ENCODE results near the gene RIPPLY3. TPM values are rescaled to one million over a fixed set of nuclear protein-coding genes. Genes with fewer than 3 reads are reported as not detected.

Gene RIPPLY3
- total RNA-seq, 4 donors from 2014 or later = not detected

DNA sequence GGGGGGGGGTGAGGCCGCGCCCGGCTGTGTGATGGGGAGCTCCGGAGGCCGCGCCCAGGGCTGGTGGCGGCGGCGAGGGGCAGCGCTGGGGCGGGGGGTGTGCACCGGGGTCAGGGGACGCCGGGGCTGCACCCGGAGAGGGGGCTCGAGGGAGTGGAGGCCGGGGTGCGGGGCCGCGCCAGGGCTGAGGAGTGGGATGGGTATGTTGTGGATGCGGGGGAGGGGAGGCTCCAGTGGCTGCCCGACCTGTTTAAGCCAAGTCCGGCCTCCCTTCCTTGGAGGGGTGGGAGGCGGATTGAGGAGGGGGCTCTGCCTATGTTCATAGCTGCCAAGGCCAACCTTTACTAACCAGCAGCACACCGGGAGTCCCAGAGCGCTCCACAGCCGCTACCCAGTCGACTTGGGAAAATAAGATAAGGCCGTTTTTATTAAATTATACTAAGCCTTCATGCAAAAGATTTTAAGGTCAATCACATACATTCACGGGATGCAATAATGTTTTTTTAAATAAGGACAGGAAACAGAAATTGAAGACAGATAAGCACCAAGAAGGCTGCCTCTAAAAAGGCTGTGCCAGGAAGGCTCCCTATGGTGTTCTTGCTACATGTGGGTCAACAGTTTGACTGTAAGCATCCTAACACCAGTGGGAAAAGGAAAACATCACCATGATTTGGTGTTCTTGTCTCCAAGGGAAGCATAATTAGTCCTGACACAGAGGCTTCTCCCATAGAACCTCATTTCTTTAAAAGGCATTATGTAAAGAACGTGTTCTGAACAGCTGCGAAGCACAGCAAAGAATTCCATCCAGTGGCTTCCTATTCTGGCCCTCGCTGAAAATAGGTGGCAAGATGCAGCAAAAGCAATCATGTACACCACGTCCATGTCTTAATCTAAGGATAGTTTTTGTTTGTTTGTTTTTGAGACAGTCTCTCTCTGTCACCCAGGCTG lies 39.4 kb upstream of the RIPPLY3 start:
- WGBS, 2 donors = 35 to 47% methylated on average over 12 to 15 of the region's 34 CpGs
- intact Hi-C loops (cut with DNase I) = loop anchor here (2.0 kb wide), 1 partner anchor 22 kb away; no protein-coding TSS in a partner anchor

DNA sequence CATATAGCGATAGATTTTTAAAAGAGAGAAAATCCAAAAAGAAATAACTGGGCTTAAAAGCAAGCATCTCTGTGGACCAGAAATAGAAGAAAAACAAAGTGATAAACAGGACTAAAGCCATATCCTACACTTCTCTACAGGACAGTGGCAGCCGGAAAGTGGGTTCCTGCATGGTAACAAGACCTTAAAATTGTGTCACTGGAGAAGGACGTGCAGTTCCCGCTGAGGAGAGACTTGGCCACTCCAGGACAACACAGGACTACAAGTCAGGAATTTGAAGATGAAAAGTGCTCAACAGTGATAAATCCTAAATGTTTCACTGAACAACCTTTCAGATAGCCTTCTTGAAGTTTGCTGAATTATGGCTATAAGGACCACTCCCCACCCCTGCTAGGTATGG lies 38.1 kb upstream of the RIPPLY3 start:
- H3K9me3 ChIP-seq = no peaks in the 10 kb centered on the region
- no peaks in the 10 kb centered on the region for H3K36me3 ChIP-seq
- no peak for DNase-seq
- peaks cover 8 to 14% of the 10 kb centered on the region in 2 donors for H3K4me1 ChIP-seq
- intact Hi-C loops (cut with DNase I) = no loop called here
- WGBS, 2 donors = 72 to 78% methylated on average over 4 of the region's 4 CpGs
- H3K4me3 ChIP-seq (replicated peaks in 1 of 3) = no peak overlapping the region
- H3K27ac ChIP-seq = no peak overlapping the region
- H3K27me3 ChIP-seq = no peaks in the 10 kb centered on the region
- no peak for TF ChIP-seq POLR2A (IDR thresholded peaks at IDR 0.05)
- TF ChIP-seq, protein P1, sequence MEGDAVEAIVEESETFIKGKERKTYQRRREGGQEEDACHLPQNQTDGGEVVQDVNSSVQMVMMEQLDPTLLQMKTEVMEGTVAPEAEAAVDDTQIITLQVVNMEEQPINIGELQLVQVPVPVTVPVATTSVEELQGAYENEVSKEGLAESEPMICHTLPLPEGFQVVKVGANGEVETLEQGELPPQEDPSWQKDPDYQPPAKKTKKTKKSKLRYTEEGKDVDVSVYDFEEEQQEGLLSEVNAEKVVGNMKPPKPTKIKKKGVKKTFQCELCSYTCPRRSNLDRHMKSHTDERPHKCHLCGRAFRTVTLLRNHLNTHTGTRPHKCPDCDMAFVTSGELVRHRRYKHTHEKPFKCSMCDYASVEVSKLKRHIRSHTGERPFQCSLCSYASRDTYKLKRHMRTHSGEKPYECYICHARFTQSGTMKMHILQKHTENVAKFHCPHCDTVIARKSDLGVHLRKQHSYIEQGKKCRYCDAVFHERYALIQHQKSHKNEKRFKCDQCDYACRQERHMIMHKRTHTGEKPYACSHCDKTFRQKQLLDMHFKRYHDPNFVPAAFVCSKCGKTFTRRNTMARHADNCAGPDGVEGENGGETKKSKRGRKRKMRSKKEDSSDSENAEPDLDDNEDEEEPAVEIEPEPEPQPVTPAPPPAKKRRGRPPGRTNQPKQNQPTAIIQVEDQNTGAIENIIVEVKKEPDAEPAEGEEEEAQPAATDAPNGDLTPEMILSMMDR (IDR thresholded peaks at IDR 0.05) = no peak

More for the DNA sequence above, 39.4 kb upstream of the RIPPLY3 start:
- peak overlapping the region; percentile 83 to 89 (median 86) for H3K27ac ChIP-seq
- TF ChIP-seq, protein P1 (IDR thresholded peaks at IDR 0.05) = no peak
- TF ChIP-seq POLR2A (IDR thresholded peaks at IDR 0.05) = no peak
- peaks cover 8 to 14% of the 10 kb centered on the region in 2 donors for H3K4me1 ChIP-seq
- H3K36me3 ChIP-seq = no peaks in the 10 kb centered on the region
- no peaks in the 10 kb centered on the region for H3K27me3 ChIP-seq
- H3K9me3 ChIP-seq = no peaks in the 10 kb centered on the region
- H3K4me3 ChIP-seq (replicated peaks in 1 of 3) = peak overlapping the region in 2 of 3 donors; percentile 17 to 64
- DNase-seq = peak; percentile 29 to 44

DNA sequence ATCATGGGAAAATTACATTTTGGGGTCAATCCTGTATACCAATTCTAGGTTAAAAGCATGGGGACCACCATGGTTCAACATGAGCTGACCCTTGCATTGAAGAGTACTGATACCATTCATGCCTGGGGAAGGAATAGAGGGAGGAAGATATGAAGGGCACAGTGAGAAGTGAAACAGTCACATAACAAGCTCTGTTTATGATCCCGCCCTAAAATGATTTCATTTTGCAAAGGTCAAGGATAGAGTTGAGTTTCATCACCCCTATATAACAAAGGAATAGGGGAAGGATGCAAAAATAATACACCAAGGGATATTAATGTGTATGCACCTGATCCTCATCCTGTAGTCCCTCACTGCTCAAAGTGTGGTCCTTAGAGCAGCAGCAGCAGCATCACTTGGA lies 37.5 kb upstream of the RIPPLY3 start:
- Histone ChIP-seq H3K4me3 (replicated peaks in 1 of 3) (no peak overlapping the region), H3K9me3 (no peaks in the 10 kb centered on the region), H3K4me1 (peaks cover 8 to 14% of the 10 kb centered on the region in 2 donors), H3K27ac (no peak overlapping the region), H3K27me3 (no peaks in the 10 kb centered on the region), H3K36me3 (no peaks in the 10 kb centered on the region)
- no peak for DNase-seq
- TF ChIP-seq, protein P1 (IDR thresholded peaks at IDR 0.05) = no peak
- no peak for TF ChIP-seq POLR2A (IDR thresholded peaks at IDR 0.05)
- WGBS, 2 donors = 89 to 92% methylated on average over 1 of the region's 1 CpG
- intact Hi-C loops (cut with DNase I) = no loop called here

DNA sequence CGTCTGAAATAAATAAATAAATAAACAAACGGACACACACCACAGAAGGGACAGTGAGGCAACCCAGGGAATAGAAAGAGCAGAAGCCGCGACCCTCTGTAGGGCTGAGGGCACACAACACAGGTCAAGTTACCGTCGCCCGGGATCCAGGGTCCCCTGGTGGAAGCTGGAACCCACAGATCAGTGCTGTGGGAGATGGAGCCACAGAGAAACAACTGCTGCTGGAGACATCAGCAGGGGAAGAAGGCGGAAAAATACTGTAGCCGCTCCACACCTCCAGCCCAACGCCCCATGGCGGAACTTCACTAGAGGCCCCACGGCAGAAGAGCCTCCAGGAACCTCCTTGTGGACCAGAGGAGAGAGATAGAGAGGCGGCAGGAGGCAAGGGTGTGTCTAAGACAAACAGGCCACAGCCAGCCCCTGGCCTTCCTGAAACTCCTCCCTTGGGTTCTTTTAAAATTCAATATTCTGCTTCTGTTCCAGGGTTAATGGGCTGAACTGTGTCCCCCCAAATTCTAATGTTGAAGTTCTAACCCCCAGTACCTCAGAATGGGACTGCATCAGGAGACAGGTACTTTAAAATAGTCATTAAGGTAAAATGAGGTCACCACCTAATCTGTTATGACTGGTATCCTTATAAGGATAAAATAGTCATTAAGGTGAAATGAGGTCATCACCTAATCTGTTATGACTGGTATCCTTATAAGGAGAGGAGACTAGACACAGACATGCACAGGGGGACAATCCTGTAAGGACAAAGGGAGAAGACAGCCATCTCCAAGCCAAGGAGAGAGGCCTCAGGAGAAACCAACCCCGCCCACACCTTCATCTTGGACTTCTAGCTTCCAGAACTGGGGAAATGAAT lies 32.3 kb upstream of the RIPPLY3 start:
- Histone ChIP-seq H3K4me3 (replicated peaks in 1 of 3) (no peak overlapping the region), H3K36me3 (no peaks in the 10 kb centered on the region), H3K9me3 (no peaks in the 10 kb centered on the region), H3K27me3 (no peaks in the 10 kb centered on the region), H3K27ac (no peak overlapping the region), H3K4me1 (peaks cover 8 to 17% of the 10 kb centered on the region in 2 donors)
- WGBS, 2 donors = 84 to 90% methylated on average over 14 of the region's 14 CpGs
- intact Hi-C loops (cut with DNase I) = no loop called here
- DNase-seq = no peak
- TF ChIP-seq, protein P1 (IDR thresholded peaks at IDR 0.05) = no peak
- no peak for TF ChIP-seq POLR2A (IDR thresholded peaks at IDR 0.05)
